GM19372 (cell line): ENCODE data around the gene MYEF2.

Experiments
- ATAC-seq: cut with Tn5 transposase; IDR thresholded peaks from one replicate; pipeline ENCODE4 v1.9.1; 2021; ENCODE audit warnings: mild to moderate bottlenecking, low read depth, moderate library complexity; ENCODE audit not compliant: unreplicated experiment

The MYEF2 gene

GRCh38 chr15:48147358-48147757 is 30.7 kb downstream of the MYEF2 start:
- no peak for ATAC-seq

- no peak for ATAC-seq
Observed at GRCh38 chr15:48145923-48146322, 32.2 kb downstream of the MYEF2 start.

DNA sequence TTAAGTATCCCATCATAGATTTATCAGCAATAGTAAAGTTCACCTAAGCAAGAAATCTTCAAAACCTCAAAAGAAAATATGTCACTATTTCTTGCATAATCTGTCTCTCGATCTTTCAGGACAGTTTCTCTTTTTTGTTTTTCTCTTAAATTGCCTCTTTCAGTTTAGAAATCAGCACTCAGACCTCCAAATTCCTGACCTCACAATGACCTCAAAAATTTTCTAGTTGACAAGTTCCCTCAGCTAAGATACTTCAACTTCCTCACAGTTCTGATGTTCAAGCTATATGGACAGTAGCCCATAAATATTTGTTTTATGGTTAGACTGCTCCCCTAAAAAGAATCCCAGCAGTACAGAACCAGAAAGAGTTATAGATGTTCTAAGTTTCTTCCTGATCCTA is 33.2 kb downstream of the MYEF2 start:
- ATAC-seq, result no peak

GRCh38 chr15:48143856-48144255 is 34.2 kb downstream of the MYEF2 start:
- no peak for ATAC-seq

GRCh38 chr15:48132874-48133273 is 45.2 kb downstream of the MYEF2 start:
- no peak for ATAC-seq

- no peak for ATAC-seq
Observed at GRCh38 chr15:48131324-48131723, 46.8 kb downstream of the MYEF2 start.

GRCh38 chr15:48126667-48127355 is 51.3 kb downstream of the MYEF2 start:
- ATAC-seq, result no peak

GRCh38 chr15:48121849-48122248 is 56.2 kb downstream of the MYEF2 start:
- ATAC-seq, result no peak

DNA sequence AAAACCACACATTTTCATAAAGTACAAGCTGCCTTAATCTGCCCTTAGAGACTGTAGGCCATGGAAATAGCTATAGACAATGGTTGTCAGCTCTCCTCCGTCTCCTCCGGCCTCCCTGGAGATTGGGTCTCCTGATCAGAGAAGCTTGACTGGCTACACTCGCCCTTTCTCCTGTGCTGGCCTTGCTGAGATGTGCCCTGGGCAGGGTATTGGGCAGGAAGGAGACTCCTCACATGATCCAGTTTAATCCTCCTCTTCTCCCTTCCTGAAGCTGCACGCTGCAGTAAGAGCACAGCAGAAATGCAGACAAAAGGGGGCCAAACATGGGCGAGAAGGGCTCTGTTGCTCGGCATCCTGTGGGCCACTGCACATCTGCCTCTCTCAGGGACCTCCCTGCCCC is 57.4 kb downstream of the MYEF2 start, which contains the start of gene SLC24A5:
SLC24A5 (plus strand) TSS at position 246 of the 400 bp plus-strand sequence; CDS start at position 301, 55 bp downstream.
- ATAC-seq, result no peak

DNA sequence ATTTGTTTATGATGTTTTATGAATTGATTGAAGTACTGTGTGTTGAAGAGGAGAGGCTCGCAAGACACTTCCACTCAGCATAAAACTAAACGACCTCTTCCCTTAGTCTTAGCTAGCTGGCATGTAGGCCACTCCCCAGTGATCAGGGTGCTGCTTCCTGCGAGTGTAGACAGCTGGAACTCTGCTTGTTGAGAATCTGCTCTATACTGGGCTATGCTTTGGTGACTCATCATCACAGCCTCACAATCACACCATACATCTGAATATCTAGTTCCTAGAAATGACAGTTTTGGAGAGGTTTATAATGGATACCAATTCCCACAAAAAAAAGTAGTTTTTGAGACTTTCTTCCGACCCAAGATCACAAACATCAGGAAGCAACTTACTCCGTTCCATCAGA is 58.8 kb downstream of the MYEF2 start:
- no peak for ATAC-seq

GRCh38 chr15:48112242-48112641 is 65.9 kb downstream of the MYEF2 start:
- ATAC-seq, result no peak

DNA sequence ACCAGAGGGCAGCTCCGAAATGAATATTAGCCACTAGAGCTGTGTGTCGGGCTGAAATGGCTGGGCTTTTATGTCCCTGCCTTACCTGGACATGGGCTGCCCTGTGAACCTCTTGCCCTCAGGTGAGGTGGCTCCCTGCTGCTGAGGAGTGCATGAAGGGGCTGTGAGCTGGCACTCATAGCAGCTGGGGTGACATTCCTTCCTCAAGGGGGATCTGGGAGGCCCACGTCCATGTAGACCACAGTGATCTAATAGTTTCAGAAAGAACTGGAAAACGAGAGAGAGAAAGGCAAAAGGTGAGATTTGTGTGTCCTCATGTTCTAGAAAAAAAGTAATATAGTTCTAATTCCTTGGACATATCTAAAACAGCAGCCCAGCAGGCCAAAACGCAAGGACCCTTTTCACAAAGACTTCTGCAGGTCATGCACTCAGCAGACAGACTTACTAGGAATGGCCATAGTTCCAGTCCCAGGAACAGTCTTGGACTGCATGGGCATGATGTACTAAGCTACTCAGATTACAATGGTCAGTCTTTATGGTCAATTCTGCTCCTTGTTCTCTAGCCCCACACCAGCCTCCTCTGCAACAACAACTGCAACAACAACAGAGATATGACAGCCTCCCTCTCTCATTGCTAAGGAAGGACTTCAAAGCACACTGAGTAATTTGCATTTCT is 68.1 kb downstream of the MYEF2 start:
- no peak for ATAC-seq

DNA sequence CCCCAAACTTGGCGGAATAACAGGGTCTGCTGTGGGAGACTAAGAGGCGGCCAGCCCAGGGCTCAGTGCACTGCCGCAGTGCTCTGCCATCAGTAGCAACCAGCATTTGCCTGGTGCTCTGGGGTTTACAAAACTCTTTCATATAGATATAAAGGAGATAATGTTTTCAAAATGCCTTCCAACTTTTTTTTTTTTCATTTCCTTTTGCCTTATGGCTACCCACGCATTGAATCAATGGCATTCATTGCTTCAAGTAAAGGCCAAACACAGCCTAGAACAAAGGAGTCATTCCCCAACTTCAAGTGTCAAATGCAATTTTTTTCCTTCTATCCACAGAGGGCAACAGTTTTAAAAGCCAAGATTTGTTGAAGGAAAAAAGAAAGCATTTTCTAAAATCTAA is 68.9 kb downstream of the MYEF2 start:
- ATAC-seq, result no peak

DNA sequence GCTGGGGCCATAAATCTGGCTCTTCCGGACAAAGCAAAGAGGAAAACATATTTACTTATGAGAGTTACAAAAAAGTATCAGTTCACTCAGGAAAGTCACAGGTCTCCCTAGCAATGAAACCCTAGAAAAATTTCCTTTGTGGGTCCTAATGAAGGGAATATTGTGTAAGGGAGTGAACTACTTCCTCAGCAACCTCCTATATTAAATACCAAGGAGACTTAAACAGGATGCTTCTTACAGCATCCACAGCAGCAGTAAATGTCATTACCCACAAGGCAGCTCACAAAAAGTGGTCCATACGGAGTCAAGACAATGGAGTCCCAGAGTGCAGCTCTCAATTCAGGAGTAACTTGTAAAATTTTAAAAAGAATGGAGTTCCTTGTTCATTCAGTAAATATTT is 72.2 kb downstream of the MYEF2 start:
- ATAC-seq, result no peak

DNA sequence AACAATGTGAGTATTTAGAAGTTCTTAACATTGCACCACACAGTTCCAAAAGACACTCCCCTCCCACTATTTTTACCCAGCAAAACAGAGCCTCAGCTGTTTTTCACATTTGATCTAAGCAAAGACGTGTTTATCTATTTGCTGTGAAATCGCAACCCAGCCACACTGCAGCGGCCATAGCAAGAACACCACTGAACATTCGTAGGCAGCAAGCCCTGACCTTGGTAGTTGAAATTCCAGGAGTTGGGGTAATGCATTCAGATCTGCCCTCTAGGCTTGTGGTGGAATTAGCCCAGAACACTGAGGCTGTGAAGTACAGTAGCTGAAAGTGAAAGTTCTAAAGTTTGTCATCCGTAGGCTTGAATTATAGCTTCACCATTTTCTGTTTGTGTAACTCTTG is 74.4 kb downstream of the MYEF2 start:
- ATAC-seq, result no peak

GRCh38 chr15:48102167-48102566 is 75.9 kb downstream of the MYEF2 start:
- no peak for ATAC-seq

- ATAC-seq, result no peak
Observed at GRCh38 chr15:48101376-48101961, 76.6 kb downstream of the MYEF2 start.

- no peak for ATAC-seq
Observed at GRCh38 chr15:48097264-48097663, 80.8 kb downstream of the MYEF2 start.

GRCh38 chr15:48096813-48097212 is 81.3 kb downstream of the MYEF2 start:
- no peak for ATAC-seq

DNA sequence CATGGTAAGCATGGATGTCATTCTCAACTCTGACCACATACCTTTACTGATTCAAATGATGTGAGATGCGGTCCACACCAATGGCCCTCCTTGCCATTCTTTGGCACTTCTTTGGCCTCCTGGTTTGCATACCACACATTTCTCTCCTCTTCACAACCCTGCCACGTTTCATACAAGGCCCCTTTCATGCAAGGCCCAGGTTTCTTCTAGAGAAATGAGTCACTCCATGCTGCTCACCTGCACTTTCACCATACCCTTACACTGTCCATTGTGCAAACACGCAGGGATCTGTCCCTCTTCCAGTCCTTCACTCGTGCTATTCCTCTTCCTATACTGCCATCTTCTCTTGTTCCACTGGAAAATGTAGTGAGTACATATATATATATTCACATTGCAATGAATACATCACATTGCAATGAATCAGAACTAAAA is 81.7 kb downstream of the MYEF2 start:
- no peak for ATAC-seq

GRCh38 chr15:48091522-48091921 is 86.6 kb downstream of the MYEF2 start:
- no peak for ATAC-seq

DNA sequence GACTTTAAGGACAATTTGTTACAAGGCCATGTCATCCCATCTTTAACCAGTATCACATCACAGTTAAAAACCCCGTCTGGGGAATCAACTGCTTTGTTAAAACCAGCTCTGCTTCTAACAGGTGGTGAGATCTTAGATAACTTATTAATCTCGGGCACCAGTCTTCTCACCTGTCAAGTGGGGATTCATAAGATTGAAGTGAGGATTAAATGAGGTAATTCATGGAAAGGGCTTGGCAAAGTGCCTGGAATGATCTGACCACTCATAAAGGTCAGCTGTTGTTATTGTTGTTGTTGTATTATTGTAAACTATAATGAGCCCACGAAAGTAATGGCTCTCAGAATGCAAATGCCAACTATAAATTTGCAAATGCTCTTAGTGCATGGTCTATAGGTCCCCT is 87.4 kb downstream of the MYEF2 start:
- ATAC-seq, result no peak
